Measurements from ENCODE around the gene ZNF460.
"Not testable (repeated sequence)": the region's sequence is repeated elsewhere in the genome, so short reads cannot be mapped to it uniquely, and the experiment has no call there.

ZNF460 gene

DNA sequence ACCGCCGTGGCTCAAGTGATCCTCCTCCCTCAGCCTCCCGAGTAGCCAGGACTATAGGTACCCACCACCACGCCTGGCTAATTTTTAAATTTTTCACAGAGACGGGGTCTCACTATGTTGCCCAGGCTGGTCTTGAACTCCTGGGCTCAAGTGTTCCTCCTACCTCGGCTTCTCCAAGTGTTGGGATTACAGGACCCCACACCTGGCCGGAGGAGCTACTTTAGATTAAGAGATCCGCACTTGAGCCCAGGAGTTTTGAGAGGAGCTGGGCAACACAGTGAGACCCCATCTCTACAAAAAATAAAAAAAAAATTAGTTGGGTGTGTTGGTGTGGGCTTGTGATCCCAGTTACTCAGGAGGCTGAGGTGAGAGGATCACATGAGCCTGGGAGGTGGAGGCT is 9.0 kb upstream of the ZNF460 start:
- in situ Hi-C loops (cut with HindIII; ENCODE audit: low pct_ligation_motif_present, low sequenced_read_pairs), result no loop called here
- no peaks in the 10 kb centered on the region for H3K36me3 ChIP-seq (replicated peaks)
- no peaks in the 10 kb centered on the region for H3K27me3 ChIP-seq (replicated peaks)
- no peak overlapping the region for H3K4me3 ChIP-seq (ENCODE audit: low read depth, low read length)
- no peak overlapping the region for H3K27ac ChIP-seq
- TF ChIP-seq, protein P1, sequence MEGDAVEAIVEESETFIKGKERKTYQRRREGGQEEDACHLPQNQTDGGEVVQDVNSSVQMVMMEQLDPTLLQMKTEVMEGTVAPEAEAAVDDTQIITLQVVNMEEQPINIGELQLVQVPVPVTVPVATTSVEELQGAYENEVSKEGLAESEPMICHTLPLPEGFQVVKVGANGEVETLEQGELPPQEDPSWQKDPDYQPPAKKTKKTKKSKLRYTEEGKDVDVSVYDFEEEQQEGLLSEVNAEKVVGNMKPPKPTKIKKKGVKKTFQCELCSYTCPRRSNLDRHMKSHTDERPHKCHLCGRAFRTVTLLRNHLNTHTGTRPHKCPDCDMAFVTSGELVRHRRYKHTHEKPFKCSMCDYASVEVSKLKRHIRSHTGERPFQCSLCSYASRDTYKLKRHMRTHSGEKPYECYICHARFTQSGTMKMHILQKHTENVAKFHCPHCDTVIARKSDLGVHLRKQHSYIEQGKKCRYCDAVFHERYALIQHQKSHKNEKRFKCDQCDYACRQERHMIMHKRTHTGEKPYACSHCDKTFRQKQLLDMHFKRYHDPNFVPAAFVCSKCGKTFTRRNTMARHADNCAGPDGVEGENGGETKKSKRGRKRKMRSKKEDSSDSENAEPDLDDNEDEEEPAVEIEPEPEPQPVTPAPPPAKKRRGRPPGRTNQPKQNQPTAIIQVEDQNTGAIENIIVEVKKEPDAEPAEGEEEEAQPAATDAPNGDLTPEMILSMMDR (IDR thresholded peaks at IDR 0.05; ENCODE audit: low read depth, low read length, missing control alignments), result no peak
- DNase-seq, result no peak

DNA sequence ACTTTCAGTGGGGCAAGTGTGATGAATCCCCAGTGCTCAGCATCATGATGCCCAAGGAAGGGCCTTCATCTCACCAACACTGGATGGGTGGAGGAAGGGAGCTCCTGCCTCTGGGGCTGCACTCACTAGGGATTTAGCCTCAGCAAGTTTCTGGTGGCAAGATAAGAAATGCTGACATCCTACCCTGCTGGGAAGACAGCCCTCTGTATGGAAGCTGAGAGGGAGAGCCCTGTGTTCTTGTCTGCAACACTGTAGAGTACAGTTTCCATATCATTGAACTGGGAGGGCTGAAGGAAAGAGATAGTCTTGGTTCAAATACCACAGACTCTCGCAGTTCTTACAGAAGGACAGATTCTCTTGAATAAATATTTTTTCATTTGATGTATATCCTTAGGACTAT is 7.3 kb upstream of the ZNF460 start:
- Histone ChIP-seq H3K36me3 (replicated peaks) (no peaks in the 10 kb centered on the region), H3K27ac (no peak overlapping the region), H3K27me3 (replicated peaks) (no peaks in the 10 kb centered on the region), H3K4me3 (ENCODE audit: low read depth, low read length) (no peak overlapping the region)
- TF ChIP-seq, protein P1 (IDR thresholded peaks at IDR 0.05; ENCODE audit: low read depth, low read length, missing control alignments), result no peak
- in situ Hi-C loops (cut with HindIII; ENCODE audit: low pct_ligation_motif_present, low sequenced_read_pairs), result no loop called here
- no peak for DNase-seq

DNA sequence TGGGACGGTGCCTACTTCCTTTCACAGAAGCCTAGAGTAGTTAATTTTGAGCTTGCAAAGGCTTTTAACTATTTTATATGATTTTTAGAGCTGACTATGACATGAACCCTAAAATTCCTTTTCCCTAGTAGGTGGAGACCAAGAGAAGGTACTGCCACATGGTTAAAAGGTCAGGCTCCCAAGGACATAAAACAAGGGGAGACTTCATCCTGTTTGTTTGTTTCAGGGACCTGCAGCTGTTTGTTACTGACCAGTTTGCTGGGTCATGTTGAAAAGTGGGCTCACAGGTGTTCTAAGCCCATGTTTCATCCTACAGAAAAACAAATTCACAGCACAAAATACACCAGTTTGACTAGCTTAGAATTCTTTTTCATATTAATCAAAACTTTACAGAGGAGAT is 3.9 kb upstream of the ZNF460 start:
- in situ Hi-C loops (cut with HindIII; ENCODE audit: low pct_ligation_motif_present, low sequenced_read_pairs), result no loop called here
- Histone ChIP-seq H3K36me3 (replicated peaks) (no peaks in the 10 kb centered on the region), H3K27me3 (replicated peaks) (no peaks in the 10 kb centered on the region), H3K27ac (no peak overlapping the region), H3K4me3 (ENCODE audit: low read depth, low read length) (no peak overlapping the region)
- TF ChIP-seq, protein P1 (IDR thresholded peaks at IDR 0.05; ENCODE audit: low read depth, low read length, missing control alignments), result no peak
- DNase-seq, result no peak

DNA sequence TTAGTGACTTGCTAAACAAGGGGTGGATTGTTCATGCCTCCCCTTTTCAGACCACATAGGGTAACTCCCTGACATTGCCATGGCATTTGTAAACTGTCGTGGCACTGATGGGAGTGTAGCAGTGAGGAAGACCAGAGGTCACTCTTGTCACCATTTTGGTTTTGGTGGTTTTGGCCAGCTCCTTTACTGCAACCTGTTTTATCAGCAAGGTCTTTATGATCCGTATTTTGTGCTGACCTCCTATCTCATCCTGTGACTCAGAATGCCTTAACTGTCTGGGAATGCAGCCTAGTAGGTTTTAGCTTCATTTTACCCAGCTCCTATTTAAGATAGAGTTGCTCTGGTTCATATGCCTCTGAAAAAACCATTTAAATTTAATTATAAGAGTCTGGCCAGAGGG is 1.8 kb upstream of the ZNF460 start:
- peak; percentile 96 for DNase-seq
- in situ Hi-C loops (cut with HindIII; ENCODE audit: low pct_ligation_motif_present, low sequenced_read_pairs); H3K27me3 ChIP-seq (replicated peaks); H3K4me3 ChIP-seq (ENCODE audit: low read depth, low read length); H3K36me3 ChIP-seq (replicated peaks): not testable (repeated sequence)
- H3K27ac ChIP-seq, result peak overlapping the region; percentile 99

DNA sequence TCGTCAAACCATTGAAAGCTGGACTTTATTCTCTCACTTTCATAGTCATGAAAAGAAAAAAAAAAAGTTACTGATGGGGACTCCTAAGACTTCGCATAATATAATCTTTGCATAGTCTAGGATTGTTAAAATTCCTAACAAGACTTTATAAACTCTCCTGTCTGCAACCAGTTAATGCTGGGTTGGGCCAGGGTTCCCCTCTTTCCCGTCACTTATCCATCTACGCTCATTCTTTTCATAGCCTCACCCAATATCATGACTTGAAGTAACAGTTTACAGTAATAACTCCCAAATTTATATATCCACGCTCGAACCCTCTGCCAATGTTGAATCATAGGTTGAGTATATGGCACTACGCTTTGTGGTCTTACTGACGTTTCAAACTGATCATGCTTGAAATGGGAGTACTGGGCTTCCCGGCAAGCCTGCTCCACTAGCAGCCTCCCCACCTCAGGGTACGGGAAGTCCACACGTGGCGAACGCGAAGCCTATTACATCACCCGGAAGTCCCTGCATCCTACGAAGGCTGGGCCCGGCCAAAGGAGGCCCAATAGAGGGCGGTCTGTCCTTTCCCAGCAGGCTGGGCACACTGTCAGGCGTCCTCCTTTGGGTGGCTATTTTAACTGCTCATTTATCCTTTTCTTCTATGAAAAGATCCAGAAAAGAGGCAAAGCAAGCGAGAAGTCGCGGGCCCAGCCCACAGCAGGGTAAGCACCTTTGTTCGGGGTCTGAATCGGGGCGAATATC is 694 bp upstream of the ZNF460 start:
- no peaks in the 10 kb centered on the region for H3K27me3 ChIP-seq (replicated peaks)
- peak overlapping the region; percentile 99 for H3K27ac ChIP-seq
- in situ Hi-C loops (cut with HindIII; ENCODE audit: low pct_ligation_motif_present, low sequenced_read_pairs), result no loop called here
- DNase-seq, result peak; percentile 95
- TF ChIP-seq, protein P1 (IDR thresholded peaks at IDR 0.05; ENCODE audit: low read depth, low read length, missing control alignments), result peak; percentile 49
- H3K4me3 ChIP-seq (ENCODE audit: low read depth, low read length), result peak overlapping the region; percentile 93
- H3K36me3 ChIP-seq (replicated peaks), result peaks cover 11% of the 10 kb centered on the region

DNA sequence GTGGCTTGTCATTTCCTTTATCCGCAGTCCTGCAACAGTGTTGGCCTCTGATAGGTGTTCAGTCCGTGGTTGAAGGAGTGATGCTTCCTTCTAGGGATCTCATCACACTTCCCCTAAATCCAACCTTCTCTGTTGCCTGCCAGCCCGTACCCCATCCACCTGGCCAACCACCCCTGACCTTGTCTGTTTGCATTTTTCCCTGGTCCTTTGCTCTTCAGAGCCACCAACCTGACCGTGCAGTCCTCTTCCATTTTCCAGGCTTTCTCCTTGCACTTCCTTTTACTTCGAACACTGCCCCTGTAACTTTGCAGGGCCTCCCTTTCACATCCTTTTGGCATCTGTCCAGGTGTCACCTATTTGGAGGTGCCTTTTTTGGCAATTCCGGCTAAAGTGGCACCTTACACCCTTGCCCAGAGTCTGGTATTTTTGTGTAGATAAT is 696 bp downstream of the ZNF460 start:
- Histone ChIP-seq H3K36me3 (replicated peaks) (peaks cover 24% of the 10 kb centered on the region), H3K27me3 (replicated peaks) (no peaks in the 10 kb centered on the region), H3K27ac (peak overlapping the region; percentile 99), H3K4me3 (ENCODE audit: low read depth, low read length) (peak overlapping the region; percentile 93)
- in situ Hi-C loops (cut with HindIII; ENCODE audit: low pct_ligation_motif_present, low sequenced_read_pairs), result no loop called here
- TF ChIP-seq, protein P1 (IDR thresholded peaks at IDR 0.05; ENCODE audit: low read depth, low read length, missing control alignments), result no peak
- DNase-seq, result no peak

Data from brain microvascular endothelial cell (primary cell).